MG63 (cell line): ENCODE results near the gene NDFIP1. TPM values are rescaled to one million over a fixed set of nuclear protein-coding genes. Genes with fewer than 3 reads are reported as not detected.
A peak's percentile ranks its signal among the peaks of the same experiment; 100 is the strongest.
"Not testable (repeated sequence)": the region's sequence is repeated elsewhere in the genome, so short reads cannot be mapped to it uniquely, and the experiment has no call there.

Experiments
- DNase-seq: peaks from one replicate; pipeline ENCODE4 v3.0.0-alpha.2; 2020
- H3K27me3 ChIP-seq: fragments of 250-450 bp; sonication (Bioruptor Pico); 2 replicates; pipeline ENCODE4 v1.5.1; 2020; ENCODE audit warnings: mild to moderate bottlenecking, moderate library complexity
- H3K36me3 ChIP-seq: fragments of 250-450 bp; sonication (Bioruptor Pico); 2 replicates; pipeline ENCODE4 v1.5.1; 2020; ENCODE audit warnings: mild to moderate bottlenecking, moderate library complexity
- H3K4me3 ChIP-seq: fragments of 250-450 bp; sonication (Bioruptor Pico); 2 replicates; pipeline ENCODE4 v1.5.1; 2020; ENCODE audit warnings: mild to moderate bottlenecking, moderate library complexity
- H3K9me3 ChIP-seq: fragments of 250-450 bp; sonication (Bioruptor Pico); 2 replicates; pipeline ENCODE4 v1.5.1; 2020; ENCODE audit warnings: mild to moderate bottlenecking, moderate library complexity
- total RNA-seq: library from RNA; depleted of rRNA; stranded (reverse); fragments of >200 nt; shearing (Covaris generic); gene quantifications from 2 replicates; pipeline ENCODE4 v1.2.3, GENCODE V29; 2014; ENCODE audit warnings: low replicate concordance; rRNA removed

The NDFIP1 gene
- total RNA-seq, 1 experiment from 2014 or later, result 113 TPM

GRCh38 chr5:142186857-142187594 lies 78.4 kb downstream of the NDFIP1 start:
- Histone ChIP-seq H3K36me3 (no peaks in the 10 kb centered on the region), H3K27me3 (no peaks in the 10 kb centered on the region), H3K4me3 (no peak overlapping the region), H3K9me3 (no peaks in the 10 kb centered on the region)
- no peak for DNase-seq

DNA sequence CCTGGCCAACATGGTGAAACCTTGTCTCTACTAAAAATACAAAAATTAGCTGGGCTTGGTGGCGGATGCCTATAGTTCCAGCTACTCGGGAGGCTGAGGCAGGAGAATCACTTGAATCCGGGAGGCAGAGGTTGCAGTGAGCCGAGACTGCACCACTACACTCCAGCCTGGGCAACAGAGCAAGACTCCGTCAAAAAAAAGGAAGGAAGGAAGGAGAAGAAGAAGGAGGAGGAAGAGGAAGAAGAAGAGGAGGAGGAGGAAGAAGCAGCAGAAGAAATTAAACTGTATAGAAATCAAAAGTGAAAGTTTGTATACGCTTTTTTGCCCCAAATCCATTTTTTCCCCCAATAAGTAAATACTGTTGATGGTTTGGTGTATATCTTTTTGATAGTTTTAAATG lies 80.1 kb downstream of the NDFIP1 start:
- not testable (repeated sequence) for DNase-seq, H3K36me3 ChIP-seq

DNA sequence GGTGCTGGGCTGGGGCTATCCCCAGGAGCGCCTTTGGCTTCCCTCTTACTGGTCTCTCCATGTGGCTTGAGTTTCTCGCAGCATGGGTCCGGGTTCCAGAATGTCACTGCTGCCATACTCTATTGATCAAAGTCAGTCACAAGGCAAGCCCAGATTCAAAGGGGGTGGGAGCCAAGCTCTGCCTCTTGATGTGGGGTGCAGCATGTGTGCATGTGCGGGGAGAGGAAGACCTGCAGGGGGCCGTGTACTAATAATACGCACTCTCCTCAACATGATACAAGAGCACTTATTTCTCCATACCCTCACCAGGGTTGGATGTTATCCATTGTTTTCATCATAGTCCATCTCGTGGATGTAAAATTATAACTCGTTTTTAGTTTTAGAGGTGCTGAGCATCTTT lies 81.2 kb downstream of the NDFIP1 start:
- Histone ChIP-seq H3K27me3 (no peaks in the 10 kb centered on the region), H3K4me3 (no peak overlapping the region), H3K9me3 (no peaks in the 10 kb centered on the region), H3K36me3 (no peaks in the 10 kb centered on the region)
- DNase-seq, result no peak

More for the DNA sequence above, 80.1 kb downstream of the NDFIP1 start:
- not testable (repeated sequence) for H3K9me3 ChIP-seq, H3K4me3 ChIP-seq, H3K27me3 ChIP-seq

DNA sequence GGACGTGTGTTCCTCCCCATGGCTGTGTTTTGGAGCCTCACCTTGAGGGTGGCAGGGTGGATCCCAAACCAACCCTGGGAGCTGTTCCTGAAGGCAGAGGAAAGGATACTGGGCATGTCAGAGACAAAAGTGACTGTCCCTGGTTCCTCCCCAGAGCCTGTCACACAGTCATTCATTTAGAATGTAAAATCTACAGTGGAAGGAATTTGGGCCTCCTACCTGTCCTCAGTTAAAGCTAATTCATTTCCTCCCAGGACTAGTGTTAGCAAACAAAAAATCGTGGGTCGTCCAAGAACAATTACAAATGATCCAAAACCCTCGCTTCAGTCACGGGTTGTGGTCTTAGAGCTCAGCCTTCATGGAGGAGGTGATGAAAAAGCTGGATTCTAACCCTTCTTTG lies 83.2 kb downstream of the NDFIP1 start:
- H3K36me3 ChIP-seq, result no peaks in the 10 kb centered on the region
- no peak overlapping the region for H3K4me3 ChIP-seq
- DNase-seq, result no peak
- H3K27me3 ChIP-seq, result no peaks in the 10 kb centered on the region
- no peaks in the 10 kb centered on the region for H3K9me3 ChIP-seq

GRCh38 chr5:142192286-142193113 lies 83.9 kb downstream of the NDFIP1 start:
- no peaks in the 10 kb centered on the region for H3K36me3 ChIP-seq
- no peaks in the 10 kb centered on the region for H3K9me3 ChIP-seq
- H3K27me3 ChIP-seq, result no peaks in the 10 kb centered on the region
- no peak for DNase-seq
- H3K4me3 ChIP-seq, result no peak overlapping the region

- no peak for DNase-seq
- Histone ChIP-seq H3K9me3 (no peaks in the 10 kb centered on the region), H3K36me3 (no peaks in the 10 kb centered on the region), H3K27me3 (no peaks in the 10 kb centered on the region), H3K4me3 (no peak overlapping the region)
These were observed 84.5 kb downstream of the NDFIP1 start for GRCh38 chr5:142193114-142193428.

GRCh38 chr5:142197098-142197497 lies 88.5 kb downstream of the NDFIP1 start:
- Histone ChIP-seq H3K36me3 (no peaks in the 10 kb centered on the region), H3K9me3 (no peaks in the 10 kb centered on the region), H3K4me3 (no peak overlapping the region), H3K27me3 (no peaks in the 10 kb centered on the region)
- no peak for DNase-seq

DNA sequence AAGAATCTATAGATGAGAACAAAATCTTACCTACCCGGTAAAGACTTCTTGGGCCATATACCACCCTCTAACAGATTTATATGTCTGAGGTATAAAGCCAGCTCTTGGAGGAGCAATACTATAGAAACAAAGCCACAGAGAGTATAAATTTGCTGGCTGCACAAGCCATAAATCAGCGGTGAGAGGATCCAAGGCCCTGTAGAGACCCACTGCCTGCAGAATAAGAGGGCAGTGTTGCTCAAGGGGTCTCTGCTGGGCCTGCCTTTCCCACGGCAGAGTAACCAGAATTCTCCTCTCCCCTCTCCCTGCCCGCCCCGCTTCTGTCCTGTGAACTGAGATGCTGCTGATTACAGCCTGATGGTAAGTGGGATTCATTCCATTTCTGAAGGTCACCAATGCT lies 89.2 kb downstream of the NDFIP1 start:
- DNase-seq, result no peak
- Histone ChIP-seq H3K27me3 (no peaks in the 10 kb centered on the region), H3K9me3 (no peaks in the 10 kb centered on the region), H3K36me3 (no peaks in the 10 kb centered on the region), H3K4me3 (no peak overlapping the region)

- DNase-seq, result no peak
- Histone ChIP-seq H3K4me3 (no peak overlapping the region), H3K9me3 (no peaks in the 10 kb centered on the region), H3K36me3 (no peaks in the 10 kb centered on the region), H3K27me3 (no peaks in the 10 kb centered on the region)
These were observed 90.8 kb downstream of the NDFIP1 start for GRCh38 chr5:142199388-142199787.

DNA sequence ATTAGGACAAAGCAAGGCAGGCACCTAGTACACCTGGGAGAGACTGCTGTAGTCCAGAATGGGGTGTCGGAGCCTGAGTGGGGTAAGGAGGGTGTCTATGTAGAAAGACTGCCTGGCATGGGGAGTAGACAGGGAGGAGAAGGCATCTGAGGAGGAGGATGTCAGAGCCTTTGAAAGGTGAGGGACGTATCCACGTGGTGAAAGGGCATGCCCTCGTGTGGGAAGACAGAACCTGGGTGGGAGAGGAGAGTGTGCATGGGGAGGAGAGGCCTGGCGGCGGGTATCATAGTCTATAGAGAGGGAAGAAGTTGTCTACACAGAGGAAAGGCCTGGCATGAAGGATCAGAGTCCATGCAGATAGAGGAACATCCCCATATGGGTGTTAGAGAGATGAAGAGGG lies 91.8 kb downstream of the NDFIP1 start:
- no peaks in the 10 kb centered on the region for H3K27me3 ChIP-seq
- no peaks in the 10 kb centered on the region for H3K36me3 ChIP-seq
- DNase-seq, result no peak
- no peak overlapping the region for H3K4me3 ChIP-seq
- H3K9me3 ChIP-seq, result no peaks in the 10 kb centered on the region

DNA sequence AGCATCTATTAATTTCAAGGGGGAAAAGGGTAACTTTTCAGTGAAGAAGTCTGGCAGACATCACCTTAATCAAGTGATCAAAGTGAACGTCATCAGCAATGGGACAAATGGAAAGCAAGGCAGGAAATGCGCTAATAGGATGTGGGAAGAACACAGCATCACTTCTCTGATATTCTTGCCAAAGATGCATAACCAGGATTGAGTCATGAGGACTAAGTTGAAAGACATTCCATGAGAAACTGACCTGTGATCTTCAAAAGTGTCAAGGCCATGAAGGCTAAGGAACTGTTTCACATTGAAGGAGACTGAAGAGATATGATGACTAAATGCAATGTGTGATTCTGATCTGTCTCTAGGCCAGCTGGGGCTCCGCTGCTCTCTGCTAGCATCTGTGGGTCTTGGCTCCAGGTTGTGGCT lies 92.9 kb downstream of the NDFIP1 start:
- DNase-seq, result peak; percentile 59
- H3K9me3 ChIP-seq, result no peaks in the 10 kb centered on the region
- H3K27me3 ChIP-seq, result no peaks in the 10 kb centered on the region
- H3K36me3 ChIP-seq, result no peaks in the 10 kb centered on the region
- H3K4me3 ChIP-seq, result no peak overlapping the region

GRCh38 chr5:142202282-142202681 lies 93.7 kb downstream of the NDFIP1 start:
- no peaks in the 10 kb centered on the region for H3K36me3 ChIP-seq
- no peak overlapping the region for H3K4me3 ChIP-seq
- H3K9me3 ChIP-seq, result no peaks in the 10 kb centered on the region
- DNase-seq, result no peak
- no peaks in the 10 kb centered on the region for H3K27me3 ChIP-seq

Other genes with a start within 250 kb of the NDFIP1 start
- 3.8 and 12.8 TPM in 2 replicates for gene PCDH1, start 230.4 kb upstream of the NDFIP1 start, total RNA-seq
- 84.9 and 95.9 TPM in 2 replicates for gene DELE1, start 184.9 kb upstream of the NDFIP1 start, total RNA-seq
- 8.4 TPM in 1 of 2 replicates, not detected in the other for gene PCDH12, start 150.6 kb upstream of the NDFIP1 start, total RNA-seq
- gene RNF14, start 139.7 kb upstream of the NDFIP1 start, total RNA-seq, result 93.3 and 167 TPM in 2 replicates
- 57.4 and 67.5 TPM in 2 replicates for gene GNPDA1, start 95.8 kb upstream of the NDFIP1 start, total RNA-seq
- 3.9 and 5.5 TPM in 2 replicates for gene SPRY4, start 216.2 kb downstream of the NDFIP1 start, total RNA-seq